ENCODE results near the gene SGSH.

GRCh38 chr17:80248001-80248893 is 28.1 kb upstream of the SGSH start:
- TF ChIP-seq CTCF (conservative IDR thresholded peaks at IDR 0.05; ENCODE audit: low read length) (no peak), EZH2phosphoT487 (IDR thresholded peaks at IDR 0.05; ENCODE audit: borderline replicate concordance) (no peak)
